Activated CD8-positive, alpha-beta T cell treated with anti-CD3 and anti-CD28 coated beads for 36 hours (primary cell): ENCODE data around the gene CCDC86. TPM values are rescaled to one million over a fixed set of nuclear protein-coding genes. Genes with fewer than 3 reads are reported as not detected.
A peak's percentile ranks its signal among the peaks of the same experiment; 100 is the strongest.

Experiments
- ATAC-seq: fragments of 200-7000 bp; cut with Tn5 transposase; one replicate; pipeline ENCODE4 v1.10.0; 2021; ENCODE audit warnings: mild to moderate bottlenecking, moderate library complexity
- CTCF ChIA-PET: fragments of 350-600 bp; sonication (Branson Sonifier 250); formaldehyde crosslinking; loops from one replicate; lab custom pipeline; 2021; ENCODE audit warnings: antibody characterized with exemption; lab: Charles Lee
- POLR2A ChIA-PET: fragments of 350-600 bp; sonication (Branson Sonifier 250); formaldehyde crosslinking; loops from one replicate; lab custom pipeline; 2021; ENCODE audit warnings: antibody characterized with exemption; lab: Charles Lee
- DNase-seq: peaks from one replicate; pipeline ENCODE4 v3.0.0-alpha.2; 2020
- H3K27ac Mint-ChIP-seq: one replicate; pipeline ENCODE4 v1.8.0; 2021; ENCODE audit warnings: mild to moderate bottlenecking, mixed read lengths
- H3K27me3 Mint-ChIP-seq: one replicate; pipeline ENCODE4 v1.8.0; 2021; ENCODE audit warnings: mixed read lengths
- H3K36me3 Mint-ChIP-seq: one replicate; pipeline ENCODE4 v1.8.0; 2021; ENCODE audit warnings: low read depth, mixed read lengths
- H3K4me1 Mint-ChIP-seq: one replicate; pipeline ENCODE4 v1.8.0; 2021; ENCODE audit warnings: low read depth, mixed read lengths
- H3K4me3 Mint-ChIP-seq: one replicate; pipeline ENCODE4 v1.8.0; 2021; ENCODE audit warnings: mild to moderate bottlenecking, moderate library complexity, mixed read lengths
- H3K9me3 Mint-ChIP-seq: one replicate; pipeline ENCODE4 v1.8.0; 2021; ENCODE audit warnings: mixed read lengths
- intact Hi-C: fragments of 100-400 bp; cut with micrococcal nuclease; formaldehyde crosslinking; loops from one replicate; pipeline ENCODE4 v1.10.0; 2022
- total RNA-seq, 2 experiments: library from RNA; stranded (reverse); gene quantifications; one replicate each; pipeline ENCODE4 v1.2.3, GENCODE V29; 2021
- TF ChIP-seq, protein P1 (sequence below): fragments of 200-600 bp; IDR thresholded peaks from one replicate; pipeline ENCODE4 v1.8.0; 2022; ENCODE audit warnings: antibody characterized with exemption, mild to moderate bottlenecking

Gene CCDC86
- total RNA-seq, 2 experiments from 2014 or later, result 48.1 to 51.4 TPM

DNA sequence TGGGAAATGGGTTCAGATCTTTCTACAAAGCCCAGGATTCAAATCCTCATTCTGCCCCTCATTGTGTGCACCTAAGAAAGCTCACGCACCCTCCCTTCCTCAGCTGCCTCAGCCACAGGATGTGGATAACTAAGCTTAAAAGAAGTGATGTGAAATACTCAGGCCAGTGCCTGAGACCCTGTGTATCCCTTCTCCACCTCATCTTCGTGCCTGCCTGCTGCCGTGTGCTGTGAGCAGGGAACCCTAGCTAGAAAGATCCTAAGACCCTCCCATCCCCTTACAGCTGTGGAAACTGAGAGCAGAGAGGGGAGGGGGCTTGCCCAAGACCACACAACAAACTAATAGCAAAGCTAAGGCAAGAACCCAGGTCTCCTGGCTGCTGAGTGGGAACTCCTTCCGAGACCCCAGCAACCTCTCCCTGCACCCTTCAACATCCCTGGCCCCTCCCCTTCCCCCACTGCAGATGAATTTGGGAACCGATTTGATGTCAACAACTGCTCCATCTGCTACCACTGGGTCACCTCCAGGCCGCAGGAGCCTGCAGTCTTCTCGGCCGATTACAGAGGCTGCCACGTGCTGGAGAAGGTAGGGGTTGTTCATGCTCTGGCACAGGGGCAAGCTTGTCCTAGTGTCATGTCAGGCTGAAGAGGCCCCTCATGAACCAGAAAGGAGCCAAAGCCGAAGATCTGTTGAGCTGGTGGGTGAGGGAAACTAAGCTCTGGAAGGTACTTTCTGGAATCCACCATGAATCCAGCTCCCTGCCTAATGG lies 27.0 kb downstream of the CCDC86 start:
- Mint-ChIP-seq H3K9me3 (no peaks in the 10 kb centered on the region), H3K27ac (no peak overlapping the region), H3K4me3 (no peak overlapping the region), H3K4me1 (peaks cover 31% of the 10 kb centered on the region), H3K27me3 (no peaks in the 10 kb centered on the region), H3K36me3 (no peaks in the 10 kb centered on the region)
- ATAC-seq (no peak), DNase-seq (no peak)
- intact Hi-C loops, result no loop called here
- ChIA-PET POLR2A (interaction anchor here (0.7 to 1.1 kb wide), 2 partner anchors 8 to 18 kb away, joined by 3 read pairs; no protein-coding TSS in a partner anchor), CTCF (interaction anchor here (1.0 to 7.1 kb wide), 2 partner anchors 38 to 71 kb away, joined by 3 to 37 read pairs; no protein-coding TSS in a partner anchor)
- TF ChIP-seq, protein P1, sequence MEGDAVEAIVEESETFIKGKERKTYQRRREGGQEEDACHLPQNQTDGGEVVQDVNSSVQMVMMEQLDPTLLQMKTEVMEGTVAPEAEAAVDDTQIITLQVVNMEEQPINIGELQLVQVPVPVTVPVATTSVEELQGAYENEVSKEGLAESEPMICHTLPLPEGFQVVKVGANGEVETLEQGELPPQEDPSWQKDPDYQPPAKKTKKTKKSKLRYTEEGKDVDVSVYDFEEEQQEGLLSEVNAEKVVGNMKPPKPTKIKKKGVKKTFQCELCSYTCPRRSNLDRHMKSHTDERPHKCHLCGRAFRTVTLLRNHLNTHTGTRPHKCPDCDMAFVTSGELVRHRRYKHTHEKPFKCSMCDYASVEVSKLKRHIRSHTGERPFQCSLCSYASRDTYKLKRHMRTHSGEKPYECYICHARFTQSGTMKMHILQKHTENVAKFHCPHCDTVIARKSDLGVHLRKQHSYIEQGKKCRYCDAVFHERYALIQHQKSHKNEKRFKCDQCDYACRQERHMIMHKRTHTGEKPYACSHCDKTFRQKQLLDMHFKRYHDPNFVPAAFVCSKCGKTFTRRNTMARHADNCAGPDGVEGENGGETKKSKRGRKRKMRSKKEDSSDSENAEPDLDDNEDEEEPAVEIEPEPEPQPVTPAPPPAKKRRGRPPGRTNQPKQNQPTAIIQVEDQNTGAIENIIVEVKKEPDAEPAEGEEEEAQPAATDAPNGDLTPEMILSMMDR, result no peak

DNA sequence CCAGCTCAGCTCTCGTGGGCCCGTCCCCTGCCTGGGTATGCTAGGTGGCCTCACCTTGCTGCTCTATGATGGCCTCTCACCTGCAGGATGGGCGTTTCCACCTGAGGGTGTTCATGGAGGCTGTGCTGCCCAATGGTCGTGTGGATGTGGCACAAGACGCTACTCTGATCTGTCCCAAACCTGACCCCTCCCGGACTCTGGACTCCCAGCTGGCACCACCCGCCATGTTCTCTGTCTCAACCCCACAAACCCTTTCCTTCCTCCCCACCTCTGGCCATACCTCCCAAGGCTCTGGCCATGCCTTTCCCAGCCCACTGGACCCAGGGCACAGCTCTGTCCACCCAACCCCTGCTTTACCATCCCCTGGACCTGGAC lies 27.5 kb downstream of the CCDC86 start:
- TF ChIP-seq, protein P1, result no peak
- Mint-ChIP-seq H3K36me3 (no peaks in the 10 kb centered on the region), H3K27ac (no peak overlapping the region), H3K27me3 (no peaks in the 10 kb centered on the region), H3K4me3 (no peak overlapping the region), H3K4me1 (peaks cover 33% of the 10 kb centered on the region), H3K9me3 (no peaks in the 10 kb centered on the region)
- ATAC-seq (no peak), DNase-seq (no peak)
- ChIA-PET CTCF (interaction anchor here (7.1 kb wide), 1 partner anchor 38 kb away, joined by 37 read pairs; no protein-coding TSS in a partner anchor), POLR2A (interaction anchor here (0.7 kb wide), 1 partner anchor 18 kb away, joined by 3 read pairs; no protein-coding TSS in a partner anchor)
- intact Hi-C loops, result no loop called here

- intact Hi-C loops, result no loop called here
- Mint-ChIP-seq H3K4me3 (no peak overlapping the region), H3K9me3 (no peaks in the 10 kb centered on the region), H3K27ac (no peak overlapping the region), H3K36me3 (no peaks in the 10 kb centered on the region), H3K27me3 (no peaks in the 10 kb centered on the region), H3K4me1 (peaks cover 33% of the 10 kb centered on the region)
- TF ChIP-seq, protein P1, result no peak
- ChIA-PET CTCF (interaction anchor here (0.9 to 7.1 kb wide), 3 partner anchors 29 to 39 kb away, joined by 3 to 37 read pairs (median 3); partner anchors contain the start of gene PRPF19), POLR2A (interaction anchor here (0.7 to 0.8 kb wide), 2 partner anchors 35 to 445 kb away, joined by 3 to 6 read pairs; no protein-coding TSS in a partner anchor)
- DNase-seq (no peak), ATAC-seq (no peak)
Measured at GRCh38 chr11:60870276-60870675, 28.4 kb downstream of the CCDC86 start.

DNA sequence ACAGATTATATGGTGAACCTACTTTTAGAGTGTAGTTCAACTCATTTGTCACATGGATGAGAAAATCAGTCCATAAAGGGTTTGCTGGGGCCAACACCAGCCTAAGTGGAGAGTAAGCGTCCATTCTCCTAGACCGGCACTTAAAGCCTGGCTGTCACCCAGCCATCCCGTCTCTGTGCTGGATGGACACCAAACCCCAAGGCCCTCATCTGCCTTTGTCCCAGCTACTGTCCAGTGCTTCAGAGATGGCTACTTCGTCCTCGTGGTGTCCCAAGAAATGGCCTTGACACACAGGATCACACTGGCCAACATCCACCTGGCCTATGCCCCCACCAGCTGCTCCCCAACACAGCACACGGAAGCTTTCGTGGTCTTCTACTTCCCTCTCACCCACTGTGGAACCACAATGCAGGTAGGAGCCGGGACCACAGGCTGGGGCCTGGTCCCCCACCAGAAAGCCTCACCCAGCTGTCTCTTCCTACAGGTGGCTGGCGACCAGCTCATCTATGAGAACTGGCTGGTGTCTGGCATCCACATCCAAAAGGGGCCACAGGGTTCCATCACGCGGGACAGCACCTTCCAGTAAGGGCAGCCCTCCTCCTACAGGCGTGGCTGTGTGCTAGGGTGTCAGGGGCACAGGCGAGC lies 28.9 kb downstream of the CCDC86 start:
- H3K36me3 Mint-ChIP-seq, result no peaks in the 10 kb centered on the region
- ATAC-seq (peak; percentile 31), DNase-seq (peak; percentile 28)
- H3K27me3 Mint-ChIP-seq, result no peaks in the 10 kb centered on the region
- TF ChIP-seq, protein P1, result no peak
- POLR2A ChIA-PET, result interaction anchor here (0.7 to 1.5 kb wide), 5 partner anchors 10 to 445 kb away, joined by 3 to 6 read pairs (median 4); no protein-coding TSS in a partner anchor
- no peaks in the 10 kb centered on the region for H3K9me3 Mint-ChIP-seq
- intact Hi-C loops, result no loop called here
- peaks cover 33% of the 10 kb centered on the region for H3K4me1 Mint-ChIP-seq
- H3K4me3 Mint-ChIP-seq, result no peak overlapping the region
- H3K27ac Mint-ChIP-seq, result no peak overlapping the region
- CTCF ChIA-PET, result interaction anchor here (0.7 to 7.1 kb wide), 5 partner anchors 10 to 95 kb away, joined by 3 to 37 read pairs (median 3); partner anchors contain the start of gene PRPF19
